Endodermal cell (in vitro differentiated cells): ENCODE results near the gene KIRREL3. TPM values are rescaled to one million over a fixed set of nuclear protein-coding genes. Genes with fewer than 3 reads are reported as not detected.

ENCODE experiments used
- DNase-seq: peaks from one replicate; pipeline ENCODE4 v3.0.0-alpha.2; 2017
- H3K27ac ChIP-seq: 2 replicates; pipeline ENCODE4 v1.5.1; 2013; ENCODE audit warnings: mild to moderate bottlenecking, low read depth, low read length, moderate library complexity
- H3K27me3 ChIP-seq: 2 replicates; pipeline ENCODE4 v1.6.1; 2013; ENCODE audit warnings: mild to moderate bottlenecking, low read length, moderate library complexity; ENCODE audit not compliant: insufficient read depth, control insufficient read depth, poor library complexity, severe bottlenecking
- H3K36me3 ChIP-seq: 2 replicates; pipeline ENCODE4 v1.7.0; 2013; ENCODE audit warnings: mild to moderate bottlenecking, low read length, moderate library complexity; ENCODE audit not compliant: control insufficient read depth, insufficient read depth
- H3K4me1 ChIP-seq: one replicate; pipeline ENCODE4 v1.7.0; 2013; ENCODE audit warnings: low read length; ENCODE audit not compliant: control insufficient read depth, insufficient read depth
- H3K4me3 ChIP-seq: 2 replicates; pipeline ENCODE4 v1.5.1; 2013; ENCODE audit warnings: mild to moderate bottlenecking, low read length, moderate library complexity
- H3K9ac ChIP-seq: 2 replicates; pipeline ENCODE4 v1.6.1; 2013; ENCODE audit warnings: mild to moderate bottlenecking, low read length, moderate library complexity; ENCODE audit not compliant: poor library complexity, severe bottlenecking; ENCODE audit errors: extremely low read depth
- H3K9me3 ChIP-seq: 2 replicates; pipeline ENCODE4 v1.6.1; 2013; ENCODE audit warnings: mild to moderate bottlenecking, low read length, moderate library complexity; ENCODE audit not compliant: control insufficient read depth
- H3K27ac Mint-ChIP-seq: 2 replicates; pipeline ENCODE4 v1.8.0; 2020; ENCODE audit warnings: mixed read lengths
- H3K27me3 Mint-ChIP-seq: 2 replicates; pipeline ENCODE4 v1.8.0; 2021; ENCODE audit warnings: mild to moderate bottlenecking, mixed read lengths; ENCODE audit not compliant: insufficient read depth
- H3K36me3 Mint-ChIP-seq: 2 replicates; pipeline ENCODE4 v1.8.0; 2020; ENCODE audit warnings: low read depth, mixed read lengths
- H3K4me1 Mint-ChIP-seq: 2 replicates; pipeline ENCODE4 v1.8.0; 2020; ENCODE audit warnings: mixed read lengths
- H3K4me3 Mint-ChIP-seq: 2 replicates; pipeline ENCODE4 v1.8.0; 2020; ENCODE audit warnings: mild to moderate bottlenecking, moderate library complexity, mixed read lengths
- H3K9me3 Mint-ChIP-seq: 2 replicates; pipeline ENCODE4 v1.8.0; 2020; ENCODE audit warnings: mild to moderate bottlenecking, mixed read lengths
- CTCF ChIP-seq: fragments of 200-600 bp; sonication (generic); conservative IDR thresholded peaks from 2 replicates; pipeline ENCODE4 v1.5.0; 2021; ENCODE audit warnings: antibody characterized with exemption, mild to moderate bottlenecking
- WGBS, 2 experiments: methylation state at CpG; one replicate each; pipeline versions ENCODE4 v1.1.5 to v1.1.7; 2013; ENCODE audit warnings: missing lambda C conversion rate in 2 of 2, mixed read lengths in 1 of 2; ENCODE audit not compliant: insufficient coverage in 1 of 2, insufficient read length in 1 of 2; 5-methylcytosine and 5-hydroxymethylcytosine counted together
- total RNA-seq, 2 donors: library from RNA; stranded (reverse); fragmentation: NEBNext Ultra II Directional in 1 of 2; extraction: Animal tissue kit (Norgen Biotek cat#: 25700) in 1 of 2; gene quantifications; 2 replicates in 1 of 2; 3 replicates in 1 of 2; pipeline ENCODE4 v1.2.1, GENCODE V29; 2021

The KIRREL3 gene
- total RNA-seq, 2 donors from 2014 or later, result 1.1 to 1.4 TPM

DNA sequence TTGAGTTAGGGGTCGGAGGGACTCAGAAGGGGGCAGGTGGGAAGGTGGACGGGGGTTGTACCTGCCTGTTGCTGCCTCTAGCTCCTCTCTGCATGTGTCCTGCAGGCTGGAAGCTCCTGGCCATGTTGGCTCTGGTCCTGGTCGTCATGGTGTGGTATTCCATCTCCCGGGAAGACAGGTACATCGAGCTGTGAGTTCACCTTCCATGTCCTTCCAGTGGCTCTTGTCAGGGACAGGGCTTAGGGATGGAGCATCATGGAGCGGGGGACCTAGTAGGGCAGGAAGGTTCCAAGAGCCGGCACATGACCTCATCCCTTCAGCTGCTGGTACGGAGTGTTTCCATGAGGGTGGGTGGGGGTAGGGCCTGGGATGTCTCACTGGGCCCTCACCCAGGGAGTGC, 594.2 kb downstream of the KIRREL3 start:
- peaks cover 3% of the 10 kb centered on the region for H3K4me1 ChIP-seq
- H3K9me3 Mint-ChIP-seq, result no peaks in the 10 kb centered on the region
- peaks cover 5% of the 10 kb centered on the region for H3K36me3 ChIP-seq
- H3K36me3 Mint-ChIP-seq, result peaks cover 17% of the 10 kb centered on the region
- H3K4me1 Mint-ChIP-seq, result peaks cover 24% of the 10 kb centered on the region
- no peaks in the 10 kb centered on the region for H3K27me3 Mint-ChIP-seq
- H3K9ac ChIP-seq, result no peak overlapping the region
- 83 to 92% methylated on average over 1 to 8 of the region's 8 CpGs for WGBS, 2 experiments
- no peak overlapping the region for H3K4me3 Mint-ChIP-seq
- no peak overlapping the region for H3K4me3 ChIP-seq
- no peak for DNase-seq
- no peak for TF ChIP-seq CTCF
- no peaks in the 10 kb centered on the region for H3K27me3 ChIP-seq
- no peak overlapping the region for H3K27ac ChIP-seq
- no peak overlapping the region for H3K27ac Mint-ChIP-seq
- H3K9me3 ChIP-seq, result no peaks in the 10 kb centered on the region

DNA sequence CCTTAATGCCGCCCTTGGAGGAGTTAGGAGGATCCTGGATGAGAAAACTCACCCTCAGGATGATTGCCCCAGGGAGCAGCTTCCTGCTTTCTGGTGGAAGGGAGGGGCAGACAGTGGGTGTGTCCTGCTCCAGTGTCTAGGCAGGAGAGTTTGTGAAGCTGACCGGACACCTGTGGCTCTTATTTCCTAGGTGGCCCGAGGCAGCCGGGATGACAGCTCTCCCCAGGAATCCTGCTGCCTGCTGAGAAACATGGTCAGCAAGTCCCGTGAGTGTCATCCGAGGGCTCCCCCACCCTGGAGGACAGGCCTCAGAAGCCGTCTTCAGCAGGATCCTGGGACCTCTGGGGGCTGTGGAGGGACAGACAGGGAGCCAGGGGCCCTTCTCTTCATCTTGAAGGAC, 594.7 kb downstream of the KIRREL3 start:
- Mint-ChIP-seq H3K27ac (no peak overlapping the region), H3K9me3 (no peaks in the 10 kb centered on the region), H3K36me3 (peaks cover 17% of the 10 kb centered on the region), H3K4me3 (no peak overlapping the region), H3K27me3 (no peaks in the 10 kb centered on the region), H3K4me1 (peaks cover 24% of the 10 kb centered on the region)
- peaks cover 5% of the 10 kb centered on the region for H3K36me3 ChIP-seq
- no peak for DNase-seq
- no peak for TF ChIP-seq CTCF
- peaks cover 3% of the 10 kb centered on the region for H3K4me1 ChIP-seq
- H3K9ac ChIP-seq, result no peak overlapping the region
- H3K4me3 ChIP-seq, result no peak overlapping the region
- no peaks in the 10 kb centered on the region for H3K9me3 ChIP-seq
- 91 to 95% methylated on average over 6 to 7 of the region's 7 CpGs for WGBS, 2 experiments
- H3K27me3 ChIP-seq, result no peaks in the 10 kb centered on the region
- no peak overlapping the region for H3K27ac ChIP-seq

GRCh38 chr11:126405374-126405773, 595.2 kb downstream of the KIRREL3 start:
- Histone ChIP-seq H3K36me3 (peaks cover 5% of the 10 kb centered on the region), H3K27ac (no peak overlapping the region)
- WGBS, 2 experiments, result 94 to 100% methylated on average over 1 to 3 of the region's 3 CpGs

More at GRCh38 chr11:126405374-126405773, 595.2 kb downstream of the KIRREL3 start:
- Histone ChIP-seq H3K4me3 (no peak overlapping the region), H3K9me3 (no peaks in the 10 kb centered on the region), H3K4me1 (peaks cover 3% of the 10 kb centered on the region), H3K9ac (no peak overlapping the region), H3K27me3 (no peaks in the 10 kb centered on the region)
- peaks cover 24% of the 10 kb centered on the region for H3K4me1 Mint-ChIP-seq
- no peak overlapping the region for H3K27ac Mint-ChIP-seq
- peaks cover 17% of the 10 kb centered on the region for H3K36me3 Mint-ChIP-seq
- DNase-seq, result no peak
- H3K27me3 Mint-ChIP-seq, result no peaks in the 10 kb centered on the region
- TF ChIP-seq CTCF, result no peak
- no peak overlapping the region for H3K4me3 Mint-ChIP-seq
- H3K9me3 Mint-ChIP-seq, result no peaks in the 10 kb centered on the region
